Left lung (tissue), 10 donors: Measurements from ENCODE around the gene IFITM2. TPM values are rescaled to one million over a fixed set of nuclear protein-coding genes. Genes with fewer than 3 reads are reported as not detected.

Source experiments
- ATAC-seq: fragments of 200-7000 bp; cut with Tn5 transposase; one replicate; pipeline ENCODE4 v1.9.1; 2020; ENCODE audit warnings: moderate library complexity
- DNase-seq, 4 donors: peaks; one replicate each; pipeline ENCODE4 v3.0.0-alpha.2; 2013 to 2020
- H3K27ac ChIP-seq, 2 donors: fragments of 200-600 bp; sonication (generic) in 1 of 2; one replicate each; pipeline versions ENCODE4 v1.5.0 to v1.8.0; 2020 to 2021
- H3K27me3 ChIP-seq, 2 donors: fragments of 200-600 bp; sonication (generic) in 1 of 2; one replicate each; pipeline versions ENCODE4 v1.5.0 to v1.8.0; 2020 to 2021
- H3K36me3 ChIP-seq, 2 donors: fragments of 200-600 bp; sonication (generic) in 1 of 2; one replicate each; pipeline versions ENCODE4 v1.5.0 to v1.8.0; 2020 to 2021
- H3K4me1 ChIP-seq, 2 donors: fragments of 200-600 bp; one replicate each; pipeline ENCODE4 v1.8.0; 2021
- H3K4me3 ChIP-seq, 2 donors: fragments of 200-600 bp; sonication (generic) in 1 of 2; one replicate each; pipeline versions ENCODE4 v1.5.0 to v1.8.0; 2020 to 2021; ENCODE audit warnings: mild to moderate bottlenecking in 1 of 2
- H3K9me3 ChIP-seq, 2 donors: fragments of 200-600 bp; sonication (generic) in 1 of 2; one replicate each; pipeline versions ENCODE4 v1.5.0 to v1.8.0; 2020 to 2021
- CTCF ChIP-seq, 2 donors: fragments of 200-600 bp; sonication (generic) in 1 of 2; IDR thresholded peaks; one replicate each; pipeline versions ENCODE4 v1.5.0 to v1.8.0; 2021; ENCODE audit warnings: antibody characterized with exemption in 2 of 2
- intact Hi-C, 2 donors: fragments of 100-400 bp; cut with DNase I; formaldehyde crosslinking; loops; one replicate each; pipeline versions ENCODE4 v1.11.2 to v1.14.2; 2022
- polyA plus RNA-seq, 6 donors: library from polyadenylated mRNA; unstranded; fragments of 120-200 nt; gene quantifications; one replicate each; pipeline ENCODE4 v1.2.1, GENCODE V29; 2013; ENCODE audit not compliant: insufficient read length in 6 of 6
- total RNA-seq, 2 donors: library from RNA; stranded (reverse); fragmentation: NEBNext Ultra II Directional; extraction: Animal tissue kit (Norgen Biotek cat#: 25700); gene quantifications; one replicate each; pipeline ENCODE4 v1.2.1, GENCODE V29; 2021
- donor health status: DM: no; HTN: yes; CAD: no.
- donor health status: DM: no; HTN: no; CAD: no.

IFITM2 gene
- total and polyA plus RNA-seq, 8 donors: 106 to 886 (median 162) TPM

GRCh38 chr11:297586-298405 is 9.8 kb upstream of the IFITM2 start:
- no peak for TF ChIP-seq CTCF (IDR thresholded peaks at IDR 0.05)
- Histone ChIP-seq H3K36me3 (peaks cover 0 to 30% of the 10 kb centered on the region in 2 donors), H3K4me1 (peaks cover 0 to 16% of the 10 kb centered on the region in 2 donors), H3K27ac (no peak overlapping the region), H3K9me3 (no peaks in the 10 kb centered on the region), H3K27me3 (peaks cover 7 to 55% of the 10 kb centered on the region in 2 donors), H3K4me3 (no peak overlapping the region)
- intact Hi-C loops: no loop called here
- DNase-seq: peak in 2 of 4 donors; percentile 38 to 63
- peak; percentile 23 for ATAC-seq

GRCh38 chr11:298406-299065 is 9.1 kb upstream of the IFITM2 start:
- peak in 2 of 4 donors; percentile 32 to 72 for DNase-seq
- no peak for ATAC-seq
- Histone ChIP-seq H3K36me3 (peaks cover 0 to 23% of the 10 kb centered on the region in 2 donors), H3K27ac (no peak overlapping the region), H3K4me1 (peaks cover 0 to 16% of the 10 kb centered on the region in 2 donors), H3K9me3 (no peaks in the 10 kb centered on the region), H3K4me3 (no peak overlapping the region), H3K27me3 (peaks cover 7 to 55% of the 10 kb centered on the region in 2 donors)
- intact Hi-C loops: no loop called here
- no peak for TF ChIP-seq CTCF (IDR thresholded peaks at IDR 0.05)

- Histone ChIP-seq H3K4me1 (peaks cover 0 to 17% of the 10 kb centered on the region in 2 donors), H3K27ac (no peak within 1 kb of the TSS), H3K4me3 (no peak within 1 kb of the TSS), H3K9me3 (no peaks in the 10 kb centered on the region), H3K27me3 (peaks cover 7 to 55% of the 10 kb centered on the region in 2 donors), H3K36me3 (peaks cover 0 to 15% of the 10 kb centered on the region in 2 donors)
- ATAC-seq (no peak), DNase-seq (peak in 1 of 4 donors; percentile 60)
- intact Hi-C loops: no loop called here
- TF ChIP-seq CTCF (IDR thresholded peaks at IDR 0.05): no peak
These were observed 8.3 kb upstream of the IFITM2 start, which contains the start of gene IFITM5 for GRCh38 chr11:299081-299891. IFITM5 (minus strand) TSS chr11:299526; CDS start chr11:299490, 36 bp downstream.

GRCh38 chr11:299951-300735 is 7.5 kb upstream of the IFITM2 start:
- peaks cover 0 to 25% of the 10 kb centered on the region in 2 donors for H3K4me1 ChIP-seq
- H3K36me3 ChIP-seq: peaks cover 0 to 7% of the 10 kb centered on the region in 2 donors
- H3K27ac ChIP-seq: no peak overlapping the region
- H3K9me3 ChIP-seq: no peaks in the 10 kb centered on the region
- no peak for ATAC-seq
- TF ChIP-seq CTCF (IDR thresholded peaks at IDR 0.05): no peak
- peaks cover 7 to 55% of the 10 kb centered on the region in 2 donors for H3K27me3 ChIP-seq
- intact Hi-C loops: no loop called here
- peak in 2 of 4 donors; percentile 70 to 75 for DNase-seq
- no peak overlapping the region for H3K4me3 ChIP-seq
